Activated CD4-positive, alpha-beta T cell treated with anti-CD3 and anti-CD28 coated beads, Interleukin-2, amount 10 ng/mL, durations not matched to agents 7 days and 5 days (primary cell): Measurements from ENCODE around the gene ARMH4. TPM values are rescaled to one million over a fixed set of nuclear protein-coding genes. Genes with fewer than 3 reads are reported as not detected.

Source experiments
- CTCF ChIA-PET: fragments of 350-600 bp; sonication (Branson Sonifier 250); formaldehyde crosslinking; loops from one replicate; lab custom pipeline; 2021; ENCODE audit warnings: antibody characterized with exemption; lab: Charles Lee
- POLR2A ChIA-PET: fragments of 350-600 bp; sonication (Branson Sonifier 250); formaldehyde crosslinking; loops from one replicate; lab custom pipeline; 2021; ENCODE audit warnings: antibody characterized with exemption; lab: Charles Lee
- DNase-seq: peaks from one replicate; pipeline ENCODE4 v3.0.0-alpha.2; 2020
- H3K27ac Mint-ChIP-seq: one replicate; pipeline ENCODE4 v1.8.0; 2021; ENCODE audit warnings: mild to moderate bottlenecking, moderate library complexity, mixed read lengths
- H3K27me3 Mint-ChIP-seq: one replicate; pipeline ENCODE4 v1.8.0; 2021; ENCODE audit warnings: mixed read lengths
- H3K36me3 Mint-ChIP-seq: one replicate; pipeline ENCODE4 v1.8.0; 2021; ENCODE audit warnings: low read depth, mixed read lengths
- H3K4me1 Mint-ChIP-seq: one replicate; pipeline ENCODE4 v1.8.0; 2021; ENCODE audit warnings: mixed read lengths
- H3K4me3 Mint-ChIP-seq: one replicate; pipeline ENCODE4 v1.8.0; 2021; ENCODE audit warnings: mild to moderate bottlenecking, moderate library complexity, mixed read lengths
- H3K9me3 Mint-ChIP-seq: one replicate; pipeline ENCODE4 v1.8.0; 2021; ENCODE audit warnings: mixed read lengths
- total RNA-seq, 2 experiments: library from RNA; stranded (reverse); gene quantifications; one replicate each; pipeline ENCODE4 v1.2.3, GENCODE V29; 2021

The ARMH4 gene
- total RNA-seq, 2 experiments from 2014 or later, result 0.07 TPM; not detected in 1

DNA sequence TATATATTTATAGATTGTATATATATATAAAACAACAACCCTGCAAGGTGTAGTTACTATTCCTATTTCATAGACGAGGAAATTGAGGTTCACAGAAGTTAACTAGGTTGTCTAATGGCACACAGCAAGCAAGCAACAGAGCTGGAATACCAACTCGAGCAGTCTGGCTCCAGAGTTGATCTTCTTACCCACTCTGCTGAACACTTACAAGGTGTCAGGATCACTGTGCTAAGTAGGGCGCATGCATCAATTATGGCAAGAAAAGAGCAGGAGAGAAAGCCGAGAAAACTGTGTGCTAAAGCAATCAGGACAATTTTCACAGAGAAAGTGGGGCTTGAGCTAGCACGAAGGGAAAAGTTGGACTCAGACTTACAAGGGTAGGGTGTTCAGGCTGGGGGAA, 15.9 kb upstream of the ARMH4 start:
- peaks cover 6% of the 10 kb centered on the region for H3K4me1 Mint-ChIP-seq
- H3K27me3 Mint-ChIP-seq, result peaks cover 12% of the 10 kb centered on the region
- H3K36me3 Mint-ChIP-seq, result no peaks in the 10 kb centered on the region
- DNase-seq, result no peak
- H3K27ac Mint-ChIP-seq, result no peak overlapping the region
- ChIA-PET CTCF (interaction anchor here (1.0 to 2.0 kb wide), 2 partner anchors 14 to 25 kb away, joined by 3 to 4 read pairs; no protein-coding TSS in a partner anchor), POLR2A (no interaction called here)
- no peak overlapping the region for H3K4me3 Mint-ChIP-seq
- H3K9me3 Mint-ChIP-seq, result no peaks in the 10 kb centered on the region

DNA sequence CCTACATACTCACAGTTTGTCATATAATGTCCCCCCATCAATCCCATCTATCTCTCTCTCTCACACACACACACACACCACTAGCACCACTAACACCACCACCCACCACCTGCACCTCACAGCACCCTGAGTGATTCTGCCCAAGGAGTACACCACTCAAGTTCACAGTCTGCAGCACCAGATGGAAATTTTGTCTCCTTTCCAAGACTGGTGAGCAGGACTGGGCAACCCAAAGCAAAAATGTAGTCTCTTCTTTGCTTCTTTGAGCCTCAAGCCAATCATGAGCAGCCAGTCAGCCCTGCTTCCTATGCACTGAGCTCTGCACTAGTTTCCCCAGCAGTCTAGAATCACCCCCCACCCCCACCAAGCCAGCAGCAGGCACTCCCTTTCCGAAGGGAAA, 15.0 kb upstream of the ARMH4 start:
- Mint-ChIP-seq H3K4me1 (peaks cover 6% of the 10 kb centered on the region), H3K4me3 (no peak overlapping the region), H3K27me3 (peaks cover 12% of the 10 kb centered on the region), H3K36me3 (no peaks in the 10 kb centered on the region), H3K27ac (no peak overlapping the region), H3K9me3 (no peaks in the 10 kb centered on the region)
- no peak for DNase-seq
- ChIA-PET CTCF (interaction anchor here (2.0 kb wide), 1 partner anchor 24 kb away, joined by 4 read pairs; no protein-coding TSS in a partner anchor), POLR2A (no interaction called here)

- H3K9me3 Mint-ChIP-seq, result no peaks in the 10 kb centered on the region
- peaks cover 6% of the 10 kb centered on the region for H3K4me1 Mint-ChIP-seq
- ChIA-PET POLR2A (no interaction called here), CTCF (no interaction called here)
- no peak overlapping the region for H3K4me3 Mint-ChIP-seq
- no peak overlapping the region for H3K27ac Mint-ChIP-seq
- H3K36me3 Mint-ChIP-seq, result no peaks in the 10 kb centered on the region
- H3K27me3 Mint-ChIP-seq, result peaks cover 9% of the 10 kb centered on the region
- DNase-seq, result peak; percentile 75
These were observed 14.3 kb upstream of the ARMH4 start for GRCh38 chr14:58166005-58166983.

DNA sequence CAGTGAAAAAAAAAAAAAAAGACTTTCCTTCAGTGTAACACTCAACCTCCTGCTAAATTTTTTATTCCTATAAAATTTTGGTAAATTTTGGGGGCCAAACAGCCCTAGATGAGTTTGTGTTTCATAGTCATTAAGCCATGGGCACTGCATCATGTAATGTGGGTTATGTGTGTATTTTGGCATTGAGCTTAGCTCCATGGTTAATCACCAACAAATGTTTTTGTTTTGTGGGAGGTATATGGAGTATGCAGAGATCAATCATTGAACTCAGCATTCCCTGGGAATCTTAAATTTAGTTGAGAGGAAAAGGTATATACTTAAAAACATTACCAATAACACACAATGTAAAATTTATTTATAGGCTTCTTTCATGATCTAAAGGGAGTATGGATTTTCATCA, 8.5 kb upstream of the ARMH4 start:
- H3K4me1 Mint-ChIP-seq, result no peaks in the 10 kb centered on the region
- POLR2A ChIA-PET, result no interaction called here

GRCh38 chr14:58151133-58152013, 640 bp downstream of the ARMH4 start:
- H3K4me3 Mint-ChIP-seq, result peak overlapping the region; percentile 67
- H3K27ac Mint-ChIP-seq, result no peak overlapping the region
- H3K27me3 Mint-ChIP-seq, result peaks cover 63% of the 10 kb centered on the region
- ChIA-PET CTCF (no interaction called here), POLR2A (no interaction called here)
- H3K36me3 Mint-ChIP-seq, result no peaks in the 10 kb centered on the region
- H3K9me3 Mint-ChIP-seq, result no peaks in the 10 kb centered on the region
- peaks cover 15% of the 10 kb centered on the region for H3K4me1 Mint-ChIP-seq
- peak; percentile 7 for DNase-seq

More for the DNA sequence above, 8.5 kb upstream of the ARMH4 start:
- H3K4me3 Mint-ChIP-seq, result no peak overlapping the region
- peaks cover 12% of the 10 kb centered on the region for H3K27me3 Mint-ChIP-seq
- no peaks in the 10 kb centered on the region for H3K9me3 Mint-ChIP-seq
- H3K27ac Mint-ChIP-seq, result no peak overlapping the region
- H3K36me3 Mint-ChIP-seq, result no peaks in the 10 kb centered on the region
- CTCF ChIA-PET, result interaction anchor here (0.6 kb wide), 1 partner anchor 17 kb away, joined by 3 read pairs; no protein-coding TSS in a partner anchor
- DNase-seq, result no peak

GRCh38 chr14:58150243-58150805, 1.7 kb downstream of the ARMH4 start:
- Mint-ChIP-seq H3K4me1 (peaks cover 15% of the 10 kb centered on the region), H3K27ac (no peak overlapping the region), H3K9me3 (no peaks in the 10 kb centered on the region), H3K4me3 (no peak overlapping the region), H3K27me3 (peaks cover 70% of the 10 kb centered on the region), H3K36me3 (no peaks in the 10 kb centered on the region)
- ChIA-PET POLR2A (no interaction called here), CTCF (no interaction called here)
- no peak for DNase-seq

DNA sequence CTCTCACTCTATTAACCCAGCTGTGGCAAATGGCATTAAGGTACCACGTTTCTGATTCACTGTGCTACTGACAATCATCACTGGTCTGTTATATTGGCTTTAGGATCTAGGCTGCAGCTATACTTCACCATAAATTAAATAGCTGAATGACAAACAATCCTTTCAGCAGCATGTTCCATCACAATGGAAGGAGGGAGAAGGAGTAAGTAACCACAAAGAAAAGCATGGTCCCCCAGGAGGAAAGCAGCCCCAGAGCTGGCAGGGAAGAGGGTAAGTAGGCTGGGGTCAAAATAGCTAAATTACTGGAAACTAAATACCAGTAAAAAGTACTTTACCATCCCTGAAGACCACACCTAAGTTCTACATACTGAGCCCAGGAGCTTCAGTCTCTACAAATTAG, 2.8 kb downstream of the ARMH4 start:
- H3K4me1 Mint-ChIP-seq, result peaks cover 15% of the 10 kb centered on the region
- H3K9me3 Mint-ChIP-seq, result no peaks in the 10 kb centered on the region
- no peaks in the 10 kb centered on the region for H3K36me3 Mint-ChIP-seq
- no peak overlapping the region for H3K4me3 Mint-ChIP-seq
- H3K27me3 Mint-ChIP-seq, result peaks cover 69% of the 10 kb centered on the region
- no peak overlapping the region for H3K27ac Mint-ChIP-seq
- DNase-seq, result no peak
- ChIA-PET POLR2A (no interaction called here), CTCF (no interaction called here)

GRCh38 chr14:58146399-58146798, 5.6 kb downstream of the ARMH4 start:
- H3K36me3 Mint-ChIP-seq, result no peaks in the 10 kb centered on the region
- peaks cover 58% of the 10 kb centered on the region for H3K27me3 Mint-ChIP-seq
- peaks cover 7% of the 10 kb centered on the region for H3K4me1 Mint-ChIP-seq
- CTCF ChIA-PET, result interaction anchor here (0.6 kb wide), 1 partner anchor 659 kb away, joined by 5 read pairs; no protein-coding TSS in a partner anchor
- no peak for DNase-seq
- H3K9me3 Mint-ChIP-seq, result no peaks in the 10 kb centered on the region
- H3K27ac Mint-ChIP-seq, result no peak overlapping the region
- no peak overlapping the region for H3K4me3 Mint-ChIP-seq
- POLR2A ChIA-PET, result no interaction called here

DNA sequence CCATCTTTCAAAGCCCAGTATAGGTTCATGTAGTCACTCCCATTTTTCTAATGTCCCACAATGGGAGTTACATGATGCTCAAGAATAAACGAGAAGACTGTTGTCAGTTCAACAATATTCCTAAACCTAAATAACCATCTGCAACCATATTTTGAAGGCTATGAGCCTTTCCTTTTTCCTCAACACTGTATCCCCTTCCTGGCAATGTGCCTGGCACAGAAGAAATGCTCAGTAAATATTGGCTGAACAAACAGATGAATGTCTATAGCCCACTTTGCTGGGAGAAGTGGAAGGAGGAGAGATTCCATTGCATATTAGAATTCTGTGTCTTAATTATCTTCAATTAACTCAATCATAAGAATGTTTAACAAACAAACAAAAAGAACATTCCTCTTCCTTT, 6.1 kb downstream of the ARMH4 start:
- no peak for DNase-seq
- ChIA-PET CTCF (no interaction called here), POLR2A (no interaction called here)
- H3K27ac Mint-ChIP-seq, result no peak overlapping the region
- peaks cover 53% of the 10 kb centered on the region for H3K27me3 Mint-ChIP-seq
- H3K4me1 Mint-ChIP-seq, result peaks cover 2% of the 10 kb centered on the region
- H3K4me3 Mint-ChIP-seq, result no peak overlapping the region
- no peaks in the 10 kb centered on the region for H3K36me3 Mint-ChIP-seq
- H3K9me3 Mint-ChIP-seq, result no peaks in the 10 kb centered on the region

- H3K27me3 Mint-ChIP-seq, result peaks cover 26% of the 10 kb centered on the region
- CTCF ChIA-PET, result interaction anchor here (1.2 kb wide), 1 partner anchor 25 kb away, joined by 4 read pairs; no protein-coding TSS in a partner anchor
- no peak overlapping the region for H3K27ac Mint-ChIP-seq
- POLR2A ChIA-PET, result no interaction called here
- H3K9me3 Mint-ChIP-seq, result no peaks in the 10 kb centered on the region
- H3K36me3 Mint-ChIP-seq, result no peaks in the 10 kb centered on the region
- H3K4me3 Mint-ChIP-seq, result no peak overlapping the region
- no peak for DNase-seq
- peaks cover 8% of the 10 kb centered on the region for H3K4me1 Mint-ChIP-seq
These were observed 8.9 kb downstream of the ARMH4 start for GRCh38 chr14:58143106-58143505.

- H3K36me3 Mint-ChIP-seq, result no peaks in the 10 kb centered on the region
- H3K9me3 Mint-ChIP-seq, result no peaks in the 10 kb centered on the region
- H3K27ac Mint-ChIP-seq, result no peak overlapping the region
- peaks cover 16% of the 10 kb centered on the region for H3K27me3 Mint-ChIP-seq
- H3K4me3 Mint-ChIP-seq, result no peak overlapping the region
- ChIA-PET POLR2A (no interaction called here), CTCF (interaction anchor here (1.2 kb wide), 1 partner anchor 26 kb away, joined by 4 read pairs; no protein-coding TSS in a partner anchor)
- no peak for DNase-seq
- H3K4me1 Mint-ChIP-seq, result peaks cover 8% of the 10 kb centered on the region
These were observed 10.1 kb downstream of the ARMH4 start for GRCh38 chr14:58141893-58142292.

DNA sequence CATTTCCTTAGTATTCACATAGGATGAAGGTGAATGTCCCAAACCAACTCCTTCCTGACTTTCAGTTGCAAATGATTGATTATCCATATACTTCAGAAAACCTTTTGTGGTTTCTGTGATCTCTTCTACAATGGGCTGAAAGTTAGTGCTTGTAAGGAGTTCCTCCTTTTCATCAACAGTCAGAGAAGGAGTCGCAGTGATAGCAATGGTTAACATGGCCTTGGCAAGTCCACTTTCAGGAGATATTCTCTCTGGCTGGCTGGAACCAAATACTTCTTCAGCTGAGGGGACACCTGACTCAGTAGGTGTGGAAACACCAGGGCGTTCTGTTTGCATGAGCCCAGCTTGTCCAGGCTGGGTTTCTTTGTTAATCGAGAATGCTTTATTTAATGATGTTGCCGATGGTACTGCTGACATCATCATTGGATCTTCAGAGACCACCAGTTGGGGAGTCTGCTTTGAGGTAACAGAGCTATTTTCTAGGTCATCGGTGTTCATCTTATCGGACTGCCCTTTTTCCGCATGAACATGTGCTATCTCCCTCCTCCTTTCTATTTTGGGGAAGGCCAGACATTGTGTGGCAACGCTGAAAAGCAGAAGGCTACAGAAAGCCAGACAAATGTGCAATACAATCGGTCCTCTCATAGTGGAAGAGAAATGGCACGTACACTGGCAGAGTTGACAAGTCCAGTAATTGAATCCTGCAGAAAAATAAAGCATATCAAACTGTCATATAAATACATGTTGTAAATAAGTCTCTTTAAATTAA, 13.1 kb downstream of the ARMH4 start:
- no peaks in the 10 kb centered on the region for H3K36me3 Mint-ChIP-seq
- no peak overlapping the region for H3K4me3 Mint-ChIP-seq
- peaks cover 6% of the 10 kb centered on the region for H3K27me3 Mint-ChIP-seq
- no peak for DNase-seq
- H3K9me3 Mint-ChIP-seq, result no peaks in the 10 kb centered on the region
- ChIA-PET POLR2A (no interaction called here), CTCF (no interaction called here)
- H3K27ac Mint-ChIP-seq, result no peak overlapping the region
- peaks cover 8% of the 10 kb centered on the region for H3K4me1 Mint-ChIP-seq
